ENCODE results near the gene GTSF1L. TPM values are rescaled to one million over a fixed set of nuclear protein-coding genes. Genes with fewer than 3 reads are reported as not detected.

Gene GTSF1L
- total RNA-seq, 2 experiments from 2014 or later = not detected

DNA sequence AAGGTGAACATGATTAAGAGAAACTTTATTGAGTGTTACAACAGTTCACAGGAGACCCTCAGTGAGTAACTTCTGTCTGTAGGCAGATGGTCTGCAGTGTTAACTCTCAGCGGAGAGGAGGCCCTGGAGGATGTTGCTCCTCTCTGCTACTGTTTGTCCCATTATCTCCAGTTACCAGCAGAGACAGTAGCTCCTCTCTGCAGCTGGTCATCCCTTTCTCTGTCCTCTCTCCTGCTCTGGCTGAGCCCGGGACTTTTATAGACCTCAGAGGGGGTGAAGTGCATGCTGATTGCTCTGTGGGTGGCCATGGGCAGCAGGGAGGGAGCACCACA, 5.7 kb downstream of the GTSF1L start:
- no peaks in the 10 kb centered on the region for H3K9me3 Mint-ChIP-seq
- DNase-seq = no peak
- H3K4me1 Mint-ChIP-seq = peaks cover 4% of the 10 kb centered on the region
- no peak overlapping the region for H3K4me3 Mint-ChIP-seq
- POLR2A ChIA-PET = no interaction called here
- no peaks in the 10 kb centered on the region for H3K27me3 Mint-ChIP-seq
- H3K36me3 Mint-ChIP-seq = peaks cover 23% of the 10 kb centered on the region
- H3K27ac Mint-ChIP-seq = no peak overlapping the region
- no peak for ATAC-seq (ENCODE audit: low read depth)

- Mint-ChIP-seq H3K9me3 (no peaks in the 10 kb centered on the region), H3K4me1 (peaks cover 4% of the 10 kb centered on the region), H3K4me3 (no peak overlapping the region), H3K27me3 (no peaks in the 10 kb centered on the region), H3K36me3 (peaks cover 23% of the 10 kb centered on the region), H3K27ac (no peak overlapping the region)
- DNase-seq = no peak
- POLR2A ChIA-PET = no interaction called here
- no peak for ATAC-seq (ENCODE audit: low read depth)
These were observed 6.8 kb downstream of the GTSF1L start for GRCh38 chr20:43720007-43720406.

- POLR2A ChIA-PET = no interaction called here
- no peaks in the 10 kb centered on the region for H3K27me3 Mint-ChIP-seq
- ATAC-seq (ENCODE audit: low read depth) (no peak), DNase-seq (no peak)
- peaks cover 27% of the 10 kb centered on the region for H3K36me3 Mint-ChIP-seq
- peaks cover 4% of the 10 kb centered on the region for H3K4me1 Mint-ChIP-seq
- no peak overlapping the region for H3K27ac Mint-ChIP-seq
- H3K4me3 Mint-ChIP-seq = no peak overlapping the region
- H3K9me3 Mint-ChIP-seq = no peaks in the 10 kb centered on the region
These were observed 9.2 kb downstream of the GTSF1L start for GRCh38 chr20:43717616-43717995.

- Mint-ChIP-seq H3K36me3 (peaks cover 27% of the 10 kb centered on the region), H3K27me3 (no peaks in the 10 kb centered on the region), H3K4me3 (no peak overlapping the region), H3K9me3 (no peaks in the 10 kb centered on the region), H3K27ac (no peak overlapping the region), H3K4me1 (peaks cover 1% of the 10 kb centered on the region)
- ATAC-seq (ENCODE audit: low read depth) = no peak
- POLR2A ChIA-PET = no interaction called here
- DNase-seq = no peak
These were observed 9.8 kb downstream of the GTSF1L start for GRCh38 chr20:43716757-43717615.

- Mint-ChIP-seq H3K4me1 (no peaks in the 10 kb centered on the region), H3K9me3 (no peaks in the 10 kb centered on the region), H3K36me3 (peaks cover 30% of the 10 kb centered on the region), H3K4me3 (no peak overlapping the region), H3K27ac (no peak overlapping the region), H3K27me3 (no peaks in the 10 kb centered on the region)
- no peak for DNase-seq
- ATAC-seq (ENCODE audit: low read depth) = no peak
- POLR2A ChIA-PET = no interaction called here
These were observed 10.7 kb downstream of the GTSF1L start for GRCh38 chr20:43716123-43716522.

DNA sequence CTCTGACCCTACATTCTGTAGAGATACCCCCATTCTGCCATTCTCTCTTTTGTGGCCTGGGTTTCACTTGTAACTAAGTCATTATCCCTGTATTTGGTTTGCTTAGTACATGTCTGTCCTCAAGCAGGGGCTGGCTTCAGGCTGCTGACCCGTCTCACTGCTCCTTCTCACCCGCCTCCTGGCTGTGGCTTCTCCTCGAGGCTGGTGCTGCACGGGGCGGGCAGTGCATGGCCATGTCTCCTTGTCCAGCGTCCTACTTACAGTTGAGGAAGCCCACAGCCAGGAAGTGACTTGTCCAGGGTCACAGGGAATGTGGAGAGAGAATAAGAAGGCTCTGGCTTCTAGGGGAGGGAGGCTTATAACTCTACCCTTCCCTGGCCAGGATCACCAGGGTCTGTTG, 11.3 kb downstream of the GTSF1L start:
- Mint-ChIP-seq H3K27ac (no peak overlapping the region), H3K36me3 (peaks cover 29% of the 10 kb centered on the region), H3K4me1 (no peaks in the 10 kb centered on the region), H3K27me3 (no peaks in the 10 kb centered on the region), H3K4me3 (no peak overlapping the region), H3K9me3 (no peaks in the 10 kb centered on the region)
- POLR2A ChIA-PET = no interaction called here
- no peak for ATAC-seq (ENCODE audit: low read depth)
- no peak for DNase-seq

- POLR2A ChIA-PET = no interaction called here
- H3K4me1 Mint-ChIP-seq = no peaks in the 10 kb centered on the region
- H3K9me3 Mint-ChIP-seq = no peaks in the 10 kb centered on the region
- no peaks in the 10 kb centered on the region for H3K27me3 Mint-ChIP-seq
- no peak overlapping the region for H3K27ac Mint-ChIP-seq
- ATAC-seq (ENCODE audit: low read depth) = no peak
- H3K36me3 Mint-ChIP-seq = peaks cover 24% of the 10 kb centered on the region
- H3K4me3 Mint-ChIP-seq = no peak overlapping the region
- DNase-seq = no peak
These were observed 11.8 kb downstream of the GTSF1L start for GRCh38 chr20:43715044-43715443.

DNA sequence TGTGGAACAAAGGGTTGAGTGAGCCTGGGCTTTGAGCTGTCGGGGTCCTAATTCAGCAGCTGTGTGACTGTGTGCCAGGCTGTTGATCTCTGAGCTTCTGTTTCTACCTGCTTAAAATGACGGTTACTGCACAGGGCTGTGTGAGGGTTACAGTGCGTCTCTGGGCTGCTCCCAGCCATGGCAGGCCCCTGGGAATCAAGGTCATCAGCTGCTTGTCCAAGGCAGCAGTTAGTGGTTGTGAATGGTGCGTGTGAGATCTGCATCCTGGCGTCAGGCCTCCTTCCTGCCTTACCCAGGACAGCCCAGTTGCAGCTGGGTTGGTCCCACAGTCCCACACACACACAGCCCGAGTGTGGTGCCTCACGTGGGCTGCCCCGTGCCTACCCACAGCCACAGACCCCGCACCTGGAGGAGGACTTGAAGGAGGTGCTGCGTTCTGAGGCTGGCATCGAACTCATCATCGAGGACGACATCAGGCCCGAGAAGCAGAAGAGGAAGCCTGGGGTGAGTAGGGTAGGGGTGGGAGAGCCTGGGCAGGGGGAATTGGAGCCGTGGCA, 15.6 kb downstream of the GTSF1L start:
- POLR2A ChIA-PET = no interaction called here
- Mint-ChIP-seq H3K4me1 (no peaks in the 10 kb centered on the region), H3K9me3 (no peaks in the 10 kb centered on the region), H3K27ac (no peak overlapping the region), H3K36me3 (peaks cover 11% of the 10 kb centered on the region), H3K4me3 (no peak overlapping the region), H3K27me3 (no peaks in the 10 kb centered on the region)
- ATAC-seq (ENCODE audit: low read depth) (no peak), DNase-seq (no peak)

- H3K36me3 Mint-ChIP-seq = peaks cover 14% of the 10 kb centered on the region
- no peak overlapping the region for H3K4me3 Mint-ChIP-seq
- no peaks in the 10 kb centered on the region for H3K4me1 Mint-ChIP-seq
- POLR2A ChIA-PET = no interaction called here
- DNase-seq (no peak), ATAC-seq (ENCODE audit: low read depth) (no peak)
- H3K27me3 Mint-ChIP-seq = no peaks in the 10 kb centered on the region
- no peak overlapping the region for H3K27ac Mint-ChIP-seq
- H3K9me3 Mint-ChIP-seq = no peaks in the 10 kb centered on the region
These were observed 16.3 kb downstream of the GTSF1L start for GRCh38 chr20:43710370-43711044.

DNA sequence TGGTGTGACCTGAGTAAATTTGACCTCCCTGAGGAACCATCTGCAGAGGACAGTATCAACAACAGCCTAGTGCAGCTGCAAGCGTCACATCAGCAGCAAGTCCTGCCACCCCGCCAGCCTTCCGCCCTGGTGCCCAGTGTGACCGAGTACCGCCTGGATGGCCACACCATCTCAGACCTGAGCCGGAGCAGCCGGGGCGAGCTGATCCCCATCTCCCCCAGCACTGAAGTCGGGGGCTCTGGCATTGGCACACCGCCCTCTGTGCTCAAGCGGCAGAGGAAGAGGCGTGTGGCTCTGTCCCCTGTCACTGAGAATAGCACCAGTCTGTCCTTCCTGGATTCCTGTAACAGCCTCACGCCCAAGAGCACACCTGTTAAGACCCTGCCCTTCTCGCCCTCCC, 24.3 kb downstream of the GTSF1L start:
- peaks cover 40% of the 10 kb centered on the region for H3K36me3 Mint-ChIP-seq
- ATAC-seq (ENCODE audit: low read depth) (no peak), DNase-seq (no peak)
- H3K27me3 Mint-ChIP-seq = no peaks in the 10 kb centered on the region
- POLR2A ChIA-PET = no interaction called here
- peaks cover 12% of the 10 kb centered on the region for H3K4me1 Mint-ChIP-seq
- H3K9me3 Mint-ChIP-seq = no peaks in the 10 kb centered on the region
- no peak overlapping the region for H3K4me3 Mint-ChIP-seq
- H3K27ac Mint-ChIP-seq = no peak overlapping the region

- Mint-ChIP-seq H3K4me1 (peaks cover 12% of the 10 kb centered on the region), H3K27me3 (no peaks in the 10 kb centered on the region), H3K36me3 (peaks cover 39% of the 10 kb centered on the region), H3K9me3 (no peaks in the 10 kb centered on the region), H3K4me3 (no peak overlapping the region), H3K27ac (peak overlapping the region; percentile 85)
- POLR2A ChIA-PET = no interaction called here
- ATAC-seq (ENCODE audit: low read depth) = no peak
- no peak for DNase-seq
These were observed 26.2 kb downstream of the GTSF1L start for GRCh38 chr20:43700627-43701026.

- DNase-seq (peak; percentile 48), ATAC-seq (ENCODE audit: low read depth) (peak; percentile 84)
- Mint-ChIP-seq H3K4me1 (peaks cover 12% of the 10 kb centered on the region), H3K4me3 (peak overlapping the region; percentile 26), H3K27ac (peak overlapping the region; percentile 85), H3K36me3 (peaks cover 42% of the 10 kb centered on the region), H3K27me3 (no peaks in the 10 kb centered on the region), H3K9me3 (no peaks in the 10 kb centered on the region)
- POLR2A ChIA-PET = interaction anchor here (0.7 kb wide), 1 partner anchor 242 kb away, joined by 3 read pairs; the partner anchor contains the start of gene SRSF6
These were observed 26.7 kb downstream of the GTSF1L start for GRCh38 chr20:43699941-43700565.

DNA sequence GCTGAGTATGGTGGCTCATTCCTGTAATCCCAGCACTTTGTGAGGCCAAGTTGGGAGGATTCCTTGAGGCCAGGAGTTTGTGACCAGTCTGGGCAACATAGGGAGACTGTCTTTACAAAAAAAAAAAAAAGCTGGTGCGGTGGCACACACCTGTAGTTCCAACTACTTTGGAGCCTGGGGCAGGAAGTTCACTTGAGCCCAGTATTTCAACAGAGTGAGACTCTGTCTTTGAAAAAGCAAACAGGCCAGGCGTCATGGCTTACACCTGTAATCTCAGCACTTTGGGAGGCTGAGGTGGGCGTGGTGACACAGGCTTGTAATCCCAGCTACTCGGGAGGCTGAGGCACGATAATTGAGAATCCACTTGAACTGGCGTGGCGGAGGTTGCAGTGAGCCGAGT, 31.2 kb downstream of the GTSF1L start:
- POLR2A ChIA-PET = no interaction called here
- H3K9me3 Mint-ChIP-seq = no peaks in the 10 kb centered on the region
- H3K36me3 Mint-ChIP-seq = peaks cover 30% of the 10 kb centered on the region
- H3K4me3 Mint-ChIP-seq = no peak overlapping the region
- no peaks in the 10 kb centered on the region for H3K27me3 Mint-ChIP-seq
- H3K4me1 Mint-ChIP-seq = peaks cover 11% of the 10 kb centered on the region
- DNase-seq = no peak
- H3K27ac Mint-ChIP-seq = no peak overlapping the region
- no peak for ATAC-seq (ENCODE audit: low read depth)

- Mint-ChIP-seq H3K9me3 (no peaks in the 10 kb centered on the region), H3K4me1 (peaks cover 3% of the 10 kb centered on the region), H3K36me3 (peaks cover 24% of the 10 kb centered on the region), H3K27ac (no peak overlapping the region), H3K4me3 (no peak overlapping the region), H3K27me3 (no peaks in the 10 kb centered on the region)
- ATAC-seq (ENCODE audit: low read depth) (no peak), DNase-seq (no peak)
- POLR2A ChIA-PET = no interaction called here
These were observed 32.0 kb downstream of the GTSF1L start for GRCh38 chr20:43694763-43695162.

Measured in activated naive CD8-positive, alpha-beta T cell treated with anti-CD3 and anti-CD28 coated beads, Interleukin-2, amount 10 ng/mL, durations not matched to agents 7 days and 5 days (primary cell).